Neural progenitor cell (in vitro differentiated cells): ENCODE data around the gene ZNF93.

ENCODE experiments used
- CTCF ChIP-seq: fragments of 200-600 bp; sonication (generic); IDR thresholded peaks from 2 replicates; pipeline ENCODE4 v1.5.1; 2017; ENCODE audit warnings: antibody characterized with exemption, mild to moderate bottlenecking
- EZH2 ChIP-seq: fragments of 200-600 bp; sonication (generic); IDR thresholded peaks from 2 replicates; pipeline ENCODE4 v1.6.1; 2017; ENCODE audit warnings: antibody characterized with exemption, mild to moderate bottlenecking, moderate library complexity
- EZH2phosphoT487 ChIP-seq: fragments of 200-600 bp; sonication (generic); IDR thresholded peaks from 2 replicates; pipeline ENCODE4 v1.6.1; 2017; ENCODE audit warnings: antibody characterized with exemption

DNA sequence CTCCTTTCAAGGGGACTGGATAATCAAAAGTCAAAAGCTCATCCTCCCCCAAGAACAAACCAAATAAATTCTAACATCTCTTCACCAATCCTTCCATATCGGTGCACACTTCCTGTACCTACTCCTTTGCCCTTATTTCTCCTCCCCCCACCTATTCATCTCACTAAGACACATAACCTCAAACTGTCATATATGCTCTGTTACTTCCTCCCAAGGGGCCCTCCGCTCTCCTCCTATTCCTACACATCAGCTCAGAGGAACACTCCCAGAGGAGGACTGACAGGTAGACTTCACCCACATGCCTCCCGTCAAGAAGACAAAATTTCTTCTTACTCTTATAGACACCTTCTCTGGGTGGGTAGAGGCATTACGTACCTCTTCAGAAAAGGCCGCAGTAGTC is 48.1 kb downstream of the ZNF93 start:
- no peak for TF ChIP-seq CTCF
- no peak for TF ChIP-seq EZH2phosphoT487
- no peak for TF ChIP-seq EZH2
